HG03442 (cell line): ENCODE results near the gene JADE3.

ENCODE experiments used
- ATAC-seq: cut with Tn5 transposase; IDR thresholded peaks from one replicate; pipeline ENCODE4 v1.9.1; 2021; ENCODE audit warnings: mild to moderate bottlenecking, moderate library complexity; ENCODE audit not compliant: unreplicated experiment

Gene JADE3

DNA sequence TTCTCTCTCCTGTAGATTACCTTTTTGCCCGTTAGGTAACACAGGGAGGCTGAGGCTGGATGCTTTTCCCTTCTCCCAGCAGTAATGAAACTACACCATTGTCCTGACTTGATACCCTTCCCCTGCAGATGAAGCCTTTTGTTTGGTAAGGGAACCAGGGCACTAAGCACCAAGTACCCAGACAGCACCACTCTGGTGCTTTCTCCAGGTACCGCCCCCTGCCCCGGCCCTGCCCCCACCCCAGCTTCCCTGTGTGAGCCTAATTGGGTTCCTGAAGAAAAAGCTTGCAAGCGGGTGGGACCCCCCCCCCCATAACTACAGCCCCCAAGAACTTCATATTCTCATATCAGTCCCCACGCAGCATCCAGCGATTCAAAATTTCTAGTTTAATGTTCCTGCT is 79.8 kb downstream of the JADE3 start:
- no peak for ATAC-seq

DNA sequence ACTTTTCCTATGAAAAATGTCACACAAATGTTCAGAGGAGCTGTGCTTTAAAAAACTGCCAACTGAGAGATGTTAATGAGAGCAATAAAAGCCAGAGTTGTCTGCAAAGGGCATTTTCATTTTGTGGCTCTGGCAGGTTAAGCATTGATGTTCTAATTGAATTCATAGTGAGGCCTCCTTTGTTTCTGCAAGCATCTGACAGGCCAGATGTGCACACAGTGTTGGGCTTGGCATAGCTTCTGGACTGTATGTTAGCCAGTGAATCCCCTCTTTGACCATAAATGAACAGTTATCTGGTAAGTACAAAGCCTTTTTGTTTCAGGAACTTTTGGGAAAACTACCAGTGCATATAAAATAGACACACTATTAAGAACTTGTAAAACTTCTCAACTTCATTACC is 81.9 kb downstream of the JADE3 start:
- no peak for ATAC-seq

GRCh38 chrX:47012131-47012530 is 99.9 kb downstream of the JADE3 start:
- ATAC-seq, result no peak

GRCh38 chrX:47026198-47026597 is 114.0 kb downstream of the JADE3 start:
- no peak for ATAC-seq

GRCh38 chrX:47030339-47030738 is 118.1 kb downstream of the JADE3 start:
- no peak for ATAC-seq

DNA sequence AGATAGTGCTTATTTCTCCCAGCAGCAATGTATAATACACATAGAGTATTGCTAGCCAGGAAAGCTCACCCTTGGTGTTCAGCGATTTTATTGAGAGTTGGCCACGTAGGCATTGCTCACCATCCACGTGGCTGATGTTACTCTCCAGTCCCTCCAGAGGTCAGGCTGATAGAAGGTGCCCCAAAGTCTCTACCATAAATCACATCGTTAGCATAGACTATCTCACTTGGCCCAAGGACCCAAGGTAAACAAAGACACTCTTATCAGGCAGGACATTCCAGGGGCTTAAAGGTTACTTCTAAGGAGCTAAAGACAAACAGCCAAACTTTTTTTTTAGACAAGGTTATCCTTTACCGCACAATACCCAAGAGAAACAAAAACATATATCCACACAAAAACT is 135.8 kb downstream of the JADE3 start:
- no peak for ATAC-seq

DNA sequence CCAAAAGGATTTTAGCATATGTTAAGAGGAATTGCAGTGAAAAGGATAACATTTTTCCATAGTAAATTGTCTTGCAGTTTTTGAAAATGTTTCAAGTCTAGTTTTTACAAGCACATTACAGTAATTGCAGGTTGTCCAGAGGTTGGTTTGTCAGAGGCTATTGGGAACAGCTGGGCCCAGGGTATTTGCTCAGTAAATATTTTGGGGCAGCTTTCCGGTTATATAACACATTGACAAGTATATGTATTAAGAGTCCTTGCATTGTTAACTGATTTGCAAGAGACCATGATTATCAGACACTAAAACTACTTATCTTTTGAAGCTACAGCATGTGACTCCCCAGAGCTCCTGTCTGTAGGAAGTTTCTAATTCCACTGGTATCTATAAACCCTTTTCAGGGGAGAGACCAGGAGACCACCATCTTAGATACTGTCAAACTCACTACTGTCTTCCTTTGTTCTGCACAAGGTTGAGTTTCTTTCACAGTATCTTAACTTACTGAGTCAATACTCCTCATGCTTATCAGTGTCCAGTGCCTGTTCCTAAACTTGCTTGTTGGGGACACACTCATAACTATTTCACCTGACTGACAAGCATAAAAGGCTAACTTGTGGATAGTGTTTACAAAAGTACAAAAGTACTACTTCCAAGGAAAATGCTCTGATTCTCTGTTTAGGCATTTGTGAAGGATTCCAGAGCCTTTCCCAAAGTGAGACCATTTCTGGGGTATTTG is 147.1 kb downstream of the JADE3 start:
- no peak for ATAC-seq

- no peak for ATAC-seq
Measured at GRCh38 chrX:47060708-47061107, 148.5 kb downstream of the JADE3 start.

DNA sequence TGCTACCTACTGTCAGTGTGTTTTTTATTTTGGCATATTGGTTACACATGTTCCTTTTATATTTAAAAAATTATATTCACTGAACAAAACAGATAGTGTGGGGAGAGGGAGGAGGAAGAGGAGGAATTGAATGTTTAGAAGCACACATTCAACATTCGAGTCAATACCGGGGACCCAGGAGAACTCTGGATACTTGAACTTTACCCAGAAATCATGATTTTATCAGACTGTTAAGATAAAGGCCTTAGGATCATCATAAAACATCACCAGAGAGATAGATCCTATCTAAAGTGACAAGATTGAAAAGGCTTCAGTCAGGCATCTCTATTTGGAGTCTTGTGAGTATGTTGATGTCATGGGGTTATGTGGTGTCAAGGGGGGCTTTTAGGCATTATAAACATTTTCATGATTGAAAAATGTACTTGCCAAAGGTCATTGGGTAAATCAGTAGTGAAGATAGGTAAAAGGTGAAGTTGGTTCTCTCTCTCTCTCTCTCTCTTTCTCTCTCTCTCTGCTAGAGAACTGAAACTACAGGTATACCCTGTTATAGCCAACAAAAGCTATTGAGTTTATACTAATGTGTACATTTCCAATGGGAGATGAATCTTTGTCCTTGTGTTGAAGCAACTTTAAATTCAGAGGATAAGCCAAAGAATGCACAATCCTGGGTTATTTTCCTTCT is 149.2 kb downstream of the JADE3 start:
- ATAC-seq, result no peak

GRCh38 chrX:47063179-47063578 is 151.0 kb downstream of the JADE3 start:
- no peak for ATAC-seq

GRCh38 chrX:47068214-47068613 is 156.0 kb downstream of the JADE3 start:
- no peak for ATAC-seq

DNA sequence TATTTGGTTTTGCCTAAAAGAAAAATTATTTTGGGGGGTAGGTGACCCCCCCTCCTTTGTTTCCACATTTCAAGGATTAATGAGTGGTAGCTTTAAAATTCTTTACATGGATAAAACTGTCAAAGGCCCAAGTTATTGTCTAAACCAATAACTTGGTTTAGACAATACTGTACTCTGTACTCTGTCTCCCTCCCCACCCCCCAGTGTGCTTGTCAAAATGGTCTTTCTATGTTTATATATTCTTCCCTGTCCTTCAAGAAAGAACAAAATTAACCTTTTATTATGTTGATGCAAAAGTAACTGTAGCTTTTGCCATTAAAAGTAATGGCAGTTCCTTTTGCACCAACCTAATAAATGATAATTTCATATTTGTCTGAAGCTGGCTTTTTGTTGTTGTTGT is 156.5 kb downstream of the JADE3 start:
- no peak for ATAC-seq

DNA sequence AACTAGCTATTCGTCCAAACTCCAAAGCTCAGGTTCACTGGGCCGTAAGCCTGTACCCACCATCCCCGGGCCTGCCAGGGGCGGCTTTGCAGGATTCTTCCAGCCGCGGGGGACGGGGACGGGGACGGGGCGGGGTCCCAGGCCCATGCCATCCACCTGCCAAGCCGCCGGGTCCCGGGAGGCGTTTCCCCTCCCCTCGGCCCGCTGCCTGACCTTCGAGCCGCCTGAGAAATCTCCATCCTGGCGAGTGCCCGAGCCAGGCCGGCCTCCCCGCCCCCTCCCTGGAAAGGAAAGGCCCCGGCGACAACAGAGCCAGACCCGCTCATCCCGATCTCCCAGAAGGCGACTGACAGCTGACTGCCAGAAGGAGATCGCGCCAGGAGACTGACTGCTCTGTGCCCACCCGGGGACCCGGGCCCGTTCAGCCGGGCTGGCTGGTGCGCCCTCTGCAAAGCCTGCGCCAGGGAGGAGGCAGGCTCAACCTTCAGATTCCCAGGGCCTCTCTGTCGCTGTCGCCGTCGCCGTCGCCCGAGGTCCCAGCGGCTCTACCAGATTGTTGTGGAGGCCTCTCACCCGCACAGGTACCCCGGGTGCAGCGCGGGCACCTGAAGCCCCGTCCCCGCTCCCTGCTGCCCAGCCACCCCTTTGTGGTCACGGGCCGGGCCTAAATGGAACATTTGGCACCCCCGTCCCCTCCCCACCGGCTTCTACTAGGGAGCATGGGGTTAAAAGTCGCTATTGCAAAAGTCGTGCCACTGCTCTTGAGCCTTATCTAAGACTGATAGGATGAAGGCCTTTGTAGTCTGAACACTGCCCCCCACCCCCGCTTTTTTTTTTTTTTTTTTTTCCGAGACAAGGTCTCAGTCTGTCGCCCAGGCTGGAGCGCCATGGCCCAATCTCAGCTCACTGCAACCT is 166.2 kb downstream of the JADE3 start, which contains the start of gene RGN:
Gene RGN, plus strand, starts transcription at position 315 of the 915 bp plus-strand sequence. CDS start 2,702 bp downstream, outside the sequence.
- ATAC-seq, result no peak

GRCh38 chrX:47080215-47080914 is 168.1 kb downstream of the JADE3 start:
- no peak for ATAC-seq

- no peak for ATAC-seq
Measured at GRCh38 chrX:47080915-47081236, 168.7 kb downstream of the JADE3 start.

DNA sequence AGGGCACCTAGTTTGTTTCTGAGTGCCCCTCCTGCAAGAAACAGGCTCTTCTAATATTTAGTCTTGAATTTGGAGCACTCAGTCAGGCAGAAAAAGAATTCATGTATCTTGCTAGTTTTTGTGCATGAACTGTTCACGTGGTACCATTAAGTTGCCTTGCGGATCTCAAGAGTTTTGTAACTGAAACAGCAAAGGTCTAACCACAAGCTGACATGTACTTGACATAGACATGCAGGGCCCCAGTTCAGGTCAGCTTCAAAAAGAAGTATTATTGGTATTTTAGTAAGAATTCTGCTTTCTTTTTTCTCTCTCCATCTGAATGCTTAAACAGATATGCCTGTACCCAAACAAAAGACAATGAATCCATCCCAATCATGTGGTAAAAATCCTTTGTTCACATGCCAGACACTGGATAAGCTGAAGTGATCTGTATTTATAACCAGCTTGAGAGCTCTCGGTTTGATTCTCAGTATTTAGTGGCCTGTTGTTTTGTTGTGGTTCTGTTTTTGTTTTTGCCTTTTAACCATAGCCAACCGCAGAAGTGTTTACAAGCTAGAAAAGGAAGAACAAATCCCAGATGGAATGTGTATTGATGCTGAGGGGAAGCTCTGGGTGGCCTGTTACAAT is 179.0 kb downstream of the JADE3 start:
- ATAC-seq, result no peak

- no peak for ATAC-seq
Measured at GRCh38 chrX:47093248-47093647, 181.0 kb downstream of the JADE3 start.

DNA sequence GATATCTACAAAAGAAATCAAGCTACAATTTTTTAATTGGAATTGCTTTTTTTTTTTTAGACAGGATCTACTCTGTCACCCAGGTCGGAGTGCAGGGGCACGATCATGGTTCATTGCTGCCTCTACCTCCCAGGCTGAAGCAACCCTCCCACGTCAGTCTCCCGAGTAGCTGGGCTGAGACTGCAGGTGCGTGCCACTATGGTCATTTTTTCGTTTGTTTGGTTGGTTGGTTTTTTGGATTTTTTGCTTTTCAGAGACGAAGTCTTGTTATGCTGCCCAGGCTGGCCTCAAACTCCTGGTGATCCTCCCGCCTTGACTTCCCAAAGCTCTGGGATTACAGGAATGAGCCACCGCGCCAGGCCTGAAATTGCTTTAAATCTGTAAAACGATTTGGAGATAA is 181.6 kb downstream of the JADE3 start:
- no peak for ATAC-seq

GRCh38 chrX:47097018-47097417 is 184.8 kb downstream of the JADE3 start:
- ATAC-seq, result no peak

- ATAC-seq, result no peak
Measured at GRCh38 chrX:47098338-47099094, 186.3 kb downstream of the JADE3 start.
